Liver (tissue), 9 donors: ENCODE results near the gene UBE2R2. TPM values are rescaled to one million over a fixed set of nuclear protein-coding genes. Genes with fewer than 3 reads are reported as not detected.

Source experiments
- DNase-seq: peaks from one replicate; pipeline ENCODE4 v3.0.0-alpha.2; 2017; ENCODE audit warnings: low spot score
- H3K27ac ChIP-seq, 2 donors: one replicate each; pipeline ENCODE4 v1.7.0; 2013; ENCODE audit warnings: inconsistent platforms in 2 of 2, low read length in 2 of 2, control low read depth in 1 of 2, low read depth in 1 of 2, mild to moderate bottlenecking in 1 of 2
- H3K27me3 ChIP-seq, 4 donors: one replicate each; pipeline versions ENCODE4 v1.6.1 to v1.7.0; 2013; ENCODE audit warnings: low read length in 3 of 4, inconsistent platforms in 1 of 4, mild to moderate bottlenecking in 1 of 4, moderate library complexity in 1 of 4; ENCODE audit not compliant: control insufficient read depth in 4 of 4, insufficient read depth in 4 of 4
- H3K36me3 ChIP-seq, 4 donors: one replicate each; pipeline versions ENCODE4 v1.6.1 to v1.7.0; 2013; ENCODE audit warnings: low read length in 3 of 4, mild to moderate bottlenecking in 3 of 4, low read depth in 1 of 4, moderate library complexity in 1 of 4; ENCODE audit not compliant: control insufficient read depth in 4 of 4, insufficient read depth in 3 of 4
- H3K4me1 ChIP-seq, 4 donors: one replicate each; pipeline versions ENCODE4 v1.6.1 to v1.7.0; 2013; ENCODE audit warnings: low read length in 3 of 4, mild to moderate bottlenecking in 3 of 4, moderate library complexity in 1 of 4; ENCODE audit not compliant: control insufficient read depth in 4 of 4, insufficient read depth in 4 of 4
- H3K4me3 ChIP-seq, 3 donors: one replicate each; pipeline versions ENCODE4 v1.6.1 to v1.7.0; 2013; ENCODE audit warnings: low read length in 3 of 3, control low read depth in 1 of 3, low read depth in 1 of 3, mild to moderate bottlenecking in 1 of 3
- H3K9ac ChIP-seq, 2 donors: one replicate each; pipeline ENCODE4 v1.7.0; 2013; ENCODE audit warnings: low read length in 2 of 2, mild to moderate bottlenecking in 2 of 2, moderate library complexity in 2 of 2, control low read depth in 1 of 2, low read depth in 1 of 2
- H3K9me3 ChIP-seq, 4 donors: one replicate each; pipeline versions ENCODE4 v1.6.1 to v1.7.0; 2013; ENCODE audit warnings: low read length in 3 of 4; ENCODE audit not compliant: control insufficient read depth in 4 of 4
- EGR1 ChIP-seq, 2 donors: IDR thresholded peaks; 2 replicates each; pipeline ENCODE4 v1.6.1; 2016 to 2018; ENCODE audit warnings: antibody characterized with exemption in 2 of 2, low read depth in 2 of 2
- FOXA1 ChIP-seq: IDR thresholded peaks from 2 replicates; pipeline ENCODE4 v1.6.1; 2016; ENCODE audit warnings: antibody characterized with exemption
- FOXA2 ChIP-seq: IDR thresholded peaks from 2 replicates; pipeline ENCODE4 v1.6.1; 2016; ENCODE audit warnings: antibody characterized with exemption
- GABPA ChIP-seq, 2 donors: IDR thresholded peaks in 1 of 2; conservative IDR thresholded peaks in 1 of 2; 2 replicates each; pipeline ENCODE4 v1.6.1; 2016; ENCODE audit warnings: antibody characterized with exemption in 2 of 2, mild to moderate bottlenecking in 1 of 2, moderate library complexity in 1 of 2
- HNF4A ChIP-seq, 2 donors: conservative IDR thresholded peaks; 2 replicates each; pipeline ENCODE4 v1.6.1; 2016; ENCODE audit warnings: antibody characterized with exemption in 2 of 2, mild to moderate bottlenecking in 2 of 2
- HNF4G ChIP-seq: IDR thresholded peaks from 2 replicates; pipeline ENCODE4 v1.6.1; 2016; ENCODE audit warnings: antibody characterized with exemption
- JUND ChIP-seq, 2 donors: IDR thresholded peaks; 2 replicates each; pipeline ENCODE4 v1.6.1; 2016; ENCODE audit warnings: antibody characterized with exemption in 2 of 2
- NR2F2 ChIP-seq: IDR thresholded peaks from 2 replicates; pipeline ENCODE4 v1.6.1; 2016; ENCODE audit warnings: antibody characterized with exemption
- RAD21 ChIP-seq, 2 donors: IDR thresholded peaks; 2 replicates each; pipeline ENCODE4 v1.6.1; 2016; ENCODE audit warnings: antibody characterized with exemption in 2 of 2, mild to moderate bottlenecking in 2 of 2
- RXRA ChIP-seq, 2 donors: IDR thresholded peaks; 2 replicates each; pipeline ENCODE4 v1.6.1; 2017 to 2018; ENCODE audit warnings: antibody characterized with exemption in 2 of 2, mild to moderate bottlenecking in 1 of 2
- SP1 ChIP-seq: IDR thresholded peaks from 2 replicates; pipeline ENCODE4 v1.6.1; 2018; ENCODE audit warnings: antibody characterized with exemption, mild to moderate bottlenecking
- TAF1 ChIP-seq: conservative IDR thresholded peaks from 2 replicates; pipeline ENCODE4 v1.6.1; 2016; ENCODE audit warnings: antibody characterized with exemption, mild to moderate bottlenecking
- YY1 ChIP-seq: IDR thresholded peaks from 2 replicates; pipeline ENCODE4 v1.6.1; 2016; ENCODE audit warnings: antibody characterized with exemption, mild to moderate bottlenecking
- polyA plus RNA-seq, 2 donors: library from polyadenylated mRNA; stranded (reverse) in 1 of 2; unstranded in 1 of 2; fragments of 200-250 nt in 1 of 2; fragments of >200 nt in 1 of 2; fragmentation: Nextera tagmentation in 1 of 2; extraction: Ambion mirVana in 1 of 2; gene quantifications; one replicate each; pipeline versions ENCODE4 v1.2.1 to v1.2.3, GENCODE V29; 2013 to 2015
- total RNA-seq, 2 donors: library from RNA; depleted of rRNA; stranded (reverse); fragments of >200 nt; gene quantifications; one replicate each; pipeline ENCODE4 v1.2.3, GENCODE V29; 2014
- TF ChIP-seq, protein P1 (sequence below): IDR thresholded peaks from 2 replicates; pipeline ENCODE4 v1.6.1; 2016; ENCODE audit warnings: antibody characterized with exemption, mild to moderate bottlenecking
- TF ChIP-seq, protein P2 (sequence below): IDR thresholded peaks from 2 replicates; pipeline ENCODE4 v1.6.1; 2016; ENCODE audit warnings: antibody characterized with exemption
- TF ChIP-seq, protein P3 (sequence below): fragments of 150-350 bp; IDR thresholded peaks from 2 replicates; pipeline ENCODE4 v1.5.1; 2017; ENCODE audit warnings: improper control_type of control experiment, low read depth, low read length; ENCODE audit not compliant: missing input control
- TF ChIP-seq, protein P4 (sequence below): IDR thresholded peaks from 2 replicates; pipeline ENCODE4 v1.6.1; 2016; ENCODE audit warnings: antibody characterized with exemption
- TF ChIP-seq, protein P5 (sequence below): IDR thresholded peaks from 2 replicates; pipeline ENCODE4 v1.6.1; 2016; ENCODE audit warnings: antibody characterized with exemption
- donor health status: healthy.
- donor health status: healthy.
- donor health status: healthy.
- donor health status: healthy.
- donor health status: healthy.

UBE2R2 gene
- total and polyA plus RNA-seq, 4 donors, result 10.8 to 15.0 (median 14.2) TPM

DNA sequence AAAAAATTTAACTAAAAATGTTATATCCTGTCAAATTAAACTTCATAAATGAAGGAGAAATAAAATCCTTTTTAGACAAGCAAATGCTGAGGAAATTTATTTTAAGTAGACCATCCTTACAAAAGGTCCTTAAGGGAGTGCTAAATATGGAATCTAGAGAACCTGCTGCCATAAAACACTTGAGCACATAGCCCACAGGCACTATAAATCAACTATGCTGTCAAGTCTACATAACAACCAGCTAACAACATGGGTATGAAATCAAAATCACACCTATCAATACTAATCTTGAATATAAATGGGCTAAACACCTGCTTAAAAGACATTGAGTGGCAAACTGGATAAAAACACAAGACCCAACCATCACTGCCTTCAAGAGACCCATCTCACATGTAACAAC, 36.7 kb upstream of the UBE2R2 start:
- H3K9ac ChIP-seq, result no peak overlapping the region
- no peaks in the 10 kb centered on the region for H3K9me3 ChIP-seq
- peaks cover 0 to 2% (median 0%) of the 10 kb centered on the region in 4 donors for H3K4me1 ChIP-seq
- no peaks in the 10 kb centered on the region for H3K27me3 ChIP-seq
- H3K4me3 ChIP-seq, result no peak overlapping the region
- H3K36me3 ChIP-seq, result no peaks in the 10 kb centered on the region
- DNase-seq, result no peak
- TF ChIP-seq SP1 (no peak), TAF1 (no peak), EGR1 (IDR thresholded peaks at IDR 0.05; ENCODE audit: low read depth in 2 of 2) (no peak), HNF4G (no peak), RXRA (IDR thresholded peaks at IDR 0.05) (no peak), FOXA2 (no peak), HNF4A (conservative IDR thresholded peaks at IDR 0.05) (no peak), FOXA1 (no peak), GABPA (IDR thresholded peaks at IDR 0.05 in 1 of 2, conservative IDR thresholded peaks at IDR 0.05 in 1 of 2) (no peak), JUND (IDR thresholded peaks at IDR 0.05) (no peak), NR2F2 (no peak), RAD21 (IDR thresholded peaks at IDR 0.05) (no peak), YY1 (no peak)
- TF ChIP-seq, protein P1, sequence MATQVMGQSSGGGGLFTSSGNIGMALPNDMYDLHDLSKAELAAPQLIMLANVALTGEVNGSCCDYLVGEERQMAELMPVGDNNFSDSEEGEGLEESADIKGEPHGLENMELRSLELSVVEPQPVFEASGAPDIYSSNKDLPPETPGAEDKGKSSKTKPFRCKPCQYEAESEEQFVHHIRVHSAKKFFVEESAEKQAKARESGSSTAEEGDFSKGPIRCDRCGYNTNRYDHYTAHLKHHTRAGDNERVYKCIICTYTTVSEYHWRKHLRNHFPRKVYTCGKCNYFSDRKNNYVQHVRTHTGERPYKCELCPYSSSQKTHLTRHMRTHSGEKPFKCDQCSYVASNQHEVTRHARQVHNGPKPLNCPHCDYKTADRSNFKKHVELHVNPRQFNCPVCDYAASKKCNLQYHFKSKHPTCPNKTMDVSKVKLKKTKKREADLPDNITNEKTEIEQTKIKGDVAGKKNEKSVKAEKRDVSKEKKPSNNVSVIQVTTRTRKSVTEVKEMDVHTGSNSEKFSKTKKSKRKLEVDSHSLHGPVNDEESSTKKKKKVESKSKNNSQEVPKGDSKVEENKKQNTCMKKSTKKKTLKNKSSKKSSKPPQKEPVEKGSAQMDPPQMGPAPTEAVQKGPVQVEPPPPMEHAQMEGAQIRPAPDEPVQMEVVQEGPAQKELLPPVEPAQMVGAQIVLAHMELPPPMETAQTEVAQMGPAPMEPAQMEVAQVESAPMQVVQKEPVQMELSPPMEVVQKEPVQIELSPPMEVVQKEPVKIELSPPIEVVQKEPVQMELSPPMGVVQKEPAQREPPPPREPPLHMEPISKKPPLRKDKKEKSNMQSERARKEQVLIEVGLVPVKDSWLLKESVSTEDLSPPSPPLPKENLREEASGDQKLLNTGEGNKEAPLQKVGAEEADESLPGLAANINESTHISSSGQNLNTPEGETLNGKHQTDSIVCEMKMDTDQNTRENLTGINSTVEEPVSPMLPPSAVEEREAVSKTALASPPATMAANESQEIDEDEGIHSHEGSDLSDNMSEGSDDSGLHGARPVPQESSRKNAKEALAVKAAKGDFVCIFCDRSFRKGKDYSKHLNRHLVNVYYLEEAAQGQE, result no peak
- TF ChIP-seq, protein P2, sequence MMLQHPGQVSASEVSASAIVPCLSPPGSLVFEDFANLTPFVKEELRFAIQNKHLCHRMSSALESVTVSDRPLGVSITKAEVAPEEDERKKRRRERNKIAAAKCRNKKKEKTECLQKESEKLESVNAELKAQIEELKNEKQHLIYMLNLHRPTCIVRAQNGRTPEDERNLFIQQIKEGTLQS, result no peak
- TF ChIP-seq, protein P3, sequence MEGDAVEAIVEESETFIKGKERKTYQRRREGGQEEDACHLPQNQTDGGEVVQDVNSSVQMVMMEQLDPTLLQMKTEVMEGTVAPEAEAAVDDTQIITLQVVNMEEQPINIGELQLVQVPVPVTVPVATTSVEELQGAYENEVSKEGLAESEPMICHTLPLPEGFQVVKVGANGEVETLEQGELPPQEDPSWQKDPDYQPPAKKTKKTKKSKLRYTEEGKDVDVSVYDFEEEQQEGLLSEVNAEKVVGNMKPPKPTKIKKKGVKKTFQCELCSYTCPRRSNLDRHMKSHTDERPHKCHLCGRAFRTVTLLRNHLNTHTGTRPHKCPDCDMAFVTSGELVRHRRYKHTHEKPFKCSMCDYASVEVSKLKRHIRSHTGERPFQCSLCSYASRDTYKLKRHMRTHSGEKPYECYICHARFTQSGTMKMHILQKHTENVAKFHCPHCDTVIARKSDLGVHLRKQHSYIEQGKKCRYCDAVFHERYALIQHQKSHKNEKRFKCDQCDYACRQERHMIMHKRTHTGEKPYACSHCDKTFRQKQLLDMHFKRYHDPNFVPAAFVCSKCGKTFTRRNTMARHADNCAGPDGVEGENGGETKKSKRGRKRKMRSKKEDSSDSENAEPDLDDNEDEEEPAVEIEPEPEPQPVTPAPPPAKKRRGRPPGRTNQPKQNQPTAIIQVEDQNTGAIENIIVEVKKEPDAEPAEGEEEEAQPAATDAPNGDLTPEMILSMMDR, result no peak
- TF ChIP-seq, protein P4, sequence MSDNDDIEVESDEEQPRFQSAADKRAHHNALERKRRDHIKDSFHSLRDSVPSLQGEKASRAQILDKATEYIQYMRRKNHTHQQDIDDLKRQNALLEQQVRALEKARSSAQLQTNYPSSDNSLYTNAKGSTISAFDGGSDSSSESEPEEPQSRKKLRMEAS, result no peak
- TF ChIP-seq, protein P5, sequence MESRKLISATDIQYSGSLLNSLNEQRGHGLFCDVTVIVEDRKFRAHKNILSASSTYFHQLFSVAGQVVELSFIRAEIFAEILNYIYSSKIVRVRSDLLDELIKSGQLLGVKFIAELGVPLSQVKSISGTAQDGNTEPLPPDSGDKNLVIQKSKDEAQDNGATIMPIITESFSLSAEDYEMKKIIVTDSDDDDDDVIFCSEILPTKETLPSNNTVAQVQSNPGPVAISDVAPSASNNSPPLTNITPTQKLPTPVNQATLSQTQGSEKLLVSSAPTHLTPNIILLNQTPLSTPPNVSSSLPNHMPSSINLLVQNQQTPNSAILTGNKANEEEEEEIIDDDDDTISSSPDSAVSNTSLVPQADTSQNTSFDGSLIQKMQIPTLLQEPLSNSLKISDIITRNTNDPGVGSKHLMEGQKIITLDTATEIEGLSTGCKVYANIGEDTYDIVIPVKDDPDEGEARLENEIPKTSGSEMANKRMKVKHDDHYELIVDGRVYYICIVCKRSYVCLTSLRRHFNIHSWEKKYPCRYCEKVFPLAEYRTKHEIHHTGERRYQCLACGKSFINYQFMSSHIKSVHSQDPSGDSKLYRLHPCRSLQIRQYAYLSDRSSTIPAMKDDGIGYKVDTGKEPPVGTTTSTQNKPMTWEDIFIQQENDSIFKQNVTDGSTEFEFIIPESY, result no peak
- H3K27ac ChIP-seq, result no peak overlapping the region
